ENCODE results near the gene BRCA1.
A peak's percentile ranks its signal among the peaks of the same experiment; 100 is the strongest.
"Not testable (repeated sequence)": the region's sequence is repeated elsewhere in the genome, so short reads cannot be mapped to it uniquely, and the experiment has no call there.

Gene BRCA1

DNA sequence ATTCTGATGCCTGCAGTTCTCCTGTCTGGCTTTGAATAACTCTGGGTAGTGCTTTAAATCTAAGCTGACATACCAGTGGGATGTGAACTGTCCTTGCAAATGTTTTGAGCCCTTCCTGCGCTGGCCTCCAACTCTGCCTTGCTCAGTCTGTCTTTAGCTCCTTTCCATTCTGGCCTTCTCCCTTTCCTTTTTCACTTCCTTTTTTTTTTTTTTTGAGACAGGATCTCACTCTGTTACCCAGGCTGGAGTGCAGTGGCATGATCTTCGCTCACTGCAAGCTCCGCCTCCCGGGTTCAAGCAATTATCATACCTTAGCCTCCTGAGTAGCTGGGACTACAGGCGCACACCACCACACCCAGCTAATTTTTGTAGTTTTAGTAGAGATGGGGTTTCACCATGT is 8.3 kb upstream of the BRCA1 start:
- WGBS, 2 experiments: 90 to 98% methylated on average over 5 of the region's 5 CpGs
- not testable (repeated sequence) for H3K9me3 ChIP-seq (ENCODE audit: control insufficient read depth, low read length); H3K36me3 ChIP-seq (ENCODE audit: control insufficient read depth, insufficient read depth, low read length); H3K27ac ChIP-seq (ENCODE audit: insufficient read depth, low read depth, low read length, poor library complexity, severe bottlenecking); H3K4me1 ChIP-seq (ENCODE audit: control insufficient read depth, insufficient read depth, low read length); H3K4me3 ChIP-seq (ENCODE audit: insufficient read depth, low read depth, low read length); H3K27me3 ChIP-seq (ENCODE audit: control insufficient read depth, insufficient read depth, low read length, poor library complexity, severe bottlenecking)

DNA sequence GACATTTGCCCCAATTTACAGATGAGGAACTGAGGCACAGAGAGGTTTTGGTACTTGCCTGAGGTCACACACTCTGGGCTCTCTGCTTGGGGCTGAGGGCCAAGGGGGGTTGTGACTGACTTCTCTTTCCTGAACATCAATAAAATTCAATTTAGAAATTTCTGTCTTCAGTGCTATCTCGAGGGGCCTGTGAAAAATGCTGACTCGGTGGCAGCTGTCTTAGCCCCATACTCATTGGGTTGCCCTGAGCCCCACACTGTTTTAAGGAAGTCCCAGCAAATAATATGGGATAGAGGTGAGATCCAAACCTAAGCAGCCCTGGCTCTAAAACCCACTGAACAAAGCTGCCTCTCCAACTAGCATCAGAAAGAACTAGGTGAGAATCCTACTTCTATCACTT is 7.0 kb upstream of the BRCA1 start:
- Histone ChIP-seq H3K4me3 (ENCODE audit: insufficient read depth, low read depth, low read length) (no peak overlapping the region), H3K27ac (ENCODE audit: insufficient read depth, low read depth, low read length, poor library complexity, severe bottlenecking) (no peak overlapping the region), H3K9me3 (ENCODE audit: control insufficient read depth, low read length) (no peaks in the 10 kb centered on the region), H3K27me3 (ENCODE audit: control insufficient read depth, insufficient read depth, low read length, poor library complexity, severe bottlenecking) (no peaks in the 10 kb centered on the region), H3K36me3 (ENCODE audit: control insufficient read depth, insufficient read depth, low read length) (no peaks in the 10 kb centered on the region), H3K4me1 (ENCODE audit: control insufficient read depth, insufficient read depth, low read length) (no peaks in the 10 kb centered on the region)
- 84 to 97% methylated on average over 2 of the region's 2 CpGs for WGBS, 2 experiments

DNA sequence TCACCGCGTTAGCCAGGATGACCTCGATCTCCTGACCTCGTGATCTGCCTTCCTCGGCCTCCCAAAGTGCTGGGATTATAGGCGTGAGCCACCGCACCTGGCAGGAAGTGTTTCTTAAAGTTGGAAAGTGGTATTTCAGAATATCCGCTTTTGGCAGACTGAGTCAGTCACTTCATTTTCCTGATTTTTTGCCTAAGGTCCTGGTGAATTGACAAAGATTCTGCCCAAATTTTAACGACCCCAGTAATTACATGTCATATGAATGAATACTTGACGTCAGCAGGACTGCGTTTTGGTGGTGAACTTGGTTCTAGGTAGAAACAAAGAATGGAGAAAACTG is 4.5 kb upstream of the BRCA1 start:
- Histone ChIP-seq H3K36me3 (ENCODE audit: control insufficient read depth, insufficient read depth, low read length) (no peaks in the 10 kb centered on the region), H3K27ac (ENCODE audit: insufficient read depth, low read depth, low read length, poor library complexity, severe bottlenecking) (no peak overlapping the region), H3K4me1 (ENCODE audit: control insufficient read depth, insufficient read depth, low read length) (no peaks in the 10 kb centered on the region), H3K27me3 (ENCODE audit: control insufficient read depth, insufficient read depth, low read length, poor library complexity, severe bottlenecking) (no peaks in the 10 kb centered on the region), H3K4me3 (ENCODE audit: insufficient read depth, low read depth, low read length) (no peak overlapping the region), H3K9me3 (ENCODE audit: control insufficient read depth, low read length) (no peaks in the 10 kb centered on the region)
- WGBS, 2 experiments: 95% methylated on average over 11 of the region's 11 CpGs

DNA sequence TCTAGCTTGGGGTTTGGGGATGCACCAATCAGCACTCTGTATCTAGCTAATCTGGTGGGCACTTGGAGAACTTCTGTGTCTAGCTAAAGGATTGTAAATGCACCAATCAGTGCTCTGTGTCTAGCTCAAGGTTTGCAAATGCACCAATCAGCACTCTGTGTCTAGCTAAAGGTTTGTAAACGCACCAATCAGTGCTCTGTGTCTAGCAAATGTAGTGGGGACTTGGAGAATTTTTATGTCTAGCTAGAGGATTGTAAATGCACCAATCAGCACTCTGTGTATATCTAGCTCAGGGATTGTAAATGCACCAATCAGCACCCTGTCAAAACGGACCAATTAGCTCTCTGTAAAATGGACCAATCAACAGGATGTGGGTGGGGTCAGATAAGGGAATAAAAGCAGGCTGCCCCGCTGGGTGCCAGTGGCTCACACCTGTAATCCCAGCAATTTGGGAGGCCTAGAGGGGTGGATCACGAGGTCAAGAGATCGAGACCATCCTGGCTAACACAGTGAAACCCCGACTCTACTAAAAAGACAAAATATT is 2.2 kb upstream of the BRCA1 start:
- H3K36me3 ChIP-seq (ENCODE audit: control insufficient read depth, insufficient read depth, low read length); H3K4me1 ChIP-seq (ENCODE audit: control insufficient read depth, insufficient read depth, low read length); H3K4me3 ChIP-seq (ENCODE audit: insufficient read depth, low read depth, low read length); H3K9me3 ChIP-seq (ENCODE audit: control insufficient read depth, low read length); H3K27me3 ChIP-seq (ENCODE audit: control insufficient read depth, insufficient read depth, low read length, poor library complexity, severe bottlenecking); H3K27ac ChIP-seq (ENCODE audit: insufficient read depth, low read depth, low read length, poor library complexity, severe bottlenecking): not testable (repeated sequence)
- WGBS, 2 experiments: 91 to 92% methylated on average over 6 of the region's 6 CpGs

DNA sequence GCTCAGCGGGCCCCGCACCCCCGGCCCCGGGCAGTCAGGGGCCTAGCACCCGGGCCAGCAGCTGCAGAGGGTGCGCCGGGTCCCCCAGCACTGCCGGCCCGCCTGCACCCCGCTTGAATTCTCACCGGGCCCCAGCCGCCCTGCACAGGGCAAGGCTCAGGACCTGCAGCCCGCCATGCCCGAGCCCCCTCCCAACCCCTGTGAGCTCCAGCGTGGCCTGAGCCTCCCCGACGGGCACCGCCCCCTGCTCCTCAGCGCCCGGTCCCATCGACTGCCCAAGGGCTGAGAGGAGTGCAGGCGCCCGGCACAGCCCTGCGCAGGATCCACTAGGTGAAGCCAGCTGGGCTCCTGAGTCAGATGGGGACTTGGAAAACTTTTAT is 1.7 kb upstream of the BRCA1 start:
- no peak overlapping the region for H3K27ac ChIP-seq (ENCODE audit: insufficient read depth, low read depth, low read length, poor library complexity, severe bottlenecking)
- H3K27me3 ChIP-seq (ENCODE audit: control insufficient read depth, insufficient read depth, low read length, poor library complexity, severe bottlenecking): no peaks in the 10 kb centered on the region
- no peak overlapping the region for H3K4me3 ChIP-seq (ENCODE audit: insufficient read depth, low read depth, low read length)
- no peaks in the 10 kb centered on the region for H3K36me3 ChIP-seq (ENCODE audit: control insufficient read depth, insufficient read depth, low read length)
- H3K9me3 ChIP-seq (ENCODE audit: control insufficient read depth, low read length): no peaks in the 10 kb centered on the region
- 96% methylated on average over 24 of the region's 24 CpGs for WGBS, 2 experiments
- no peaks in the 10 kb centered on the region for H3K4me1 ChIP-seq (ENCODE audit: control insufficient read depth, insufficient read depth, low read length)

DNA sequence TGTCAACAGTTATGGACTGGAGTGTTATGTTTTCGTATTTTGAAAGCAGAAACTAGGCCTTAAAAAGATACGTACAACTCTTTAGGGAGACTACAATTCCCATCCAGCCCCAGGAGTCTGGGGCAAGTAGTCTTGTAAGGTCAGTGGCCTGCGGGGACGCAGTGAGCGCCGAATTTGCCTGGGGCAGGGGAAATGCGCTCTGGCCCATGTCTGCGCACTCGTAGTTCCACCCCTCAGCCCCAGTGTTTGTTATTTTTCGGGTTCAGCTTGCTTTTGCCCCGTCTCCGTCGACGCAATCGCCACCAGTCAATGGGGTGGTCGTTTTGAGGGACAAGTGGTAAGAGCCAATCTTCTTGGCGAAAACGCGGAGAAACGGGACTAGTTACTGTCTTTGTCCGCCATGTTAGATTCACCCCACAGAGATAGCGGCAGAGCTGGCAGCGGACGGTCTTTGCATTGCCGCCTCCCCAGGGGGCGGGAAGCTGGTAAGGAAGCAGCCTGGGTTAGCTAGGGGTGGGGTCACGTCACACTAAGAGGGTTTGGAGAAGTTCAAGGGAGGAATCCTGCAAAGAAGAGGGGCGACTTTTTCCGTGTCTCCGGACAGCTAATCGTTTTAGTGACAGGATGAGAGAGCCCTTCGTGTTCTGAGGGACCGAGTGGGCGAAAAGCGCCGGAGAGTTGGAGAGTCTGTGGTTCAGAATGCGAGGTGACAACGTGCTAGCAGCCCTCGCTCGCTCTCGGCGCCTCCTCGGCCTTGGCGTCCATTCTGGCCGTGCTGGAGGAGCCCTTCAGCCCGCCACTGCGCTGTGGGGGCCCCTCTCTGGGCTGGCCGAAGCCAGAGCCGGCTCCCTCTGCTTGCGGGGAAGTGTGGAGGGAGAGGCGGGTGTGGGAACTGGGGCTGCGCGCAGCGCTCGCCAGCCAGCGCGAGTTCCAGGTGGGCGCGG is 1.1 kb upstream of the BRCA1 start:
- Histone ChIP-seq H3K4me3 (ENCODE audit: insufficient read depth, low read depth, low read length) (peak overlapping the region; percentile 87), H3K36me3 (ENCODE audit: control insufficient read depth, insufficient read depth, low read length) (no peaks in the 10 kb centered on the region), H3K27me3 (ENCODE audit: control insufficient read depth, insufficient read depth, low read length, poor library complexity, severe bottlenecking) (no peaks in the 10 kb centered on the region), H3K27ac (ENCODE audit: insufficient read depth, low read depth, low read length, poor library complexity, severe bottlenecking) (peak overlapping the region; percentile 74), H3K9me3 (ENCODE audit: control insufficient read depth, low read length) (no peaks in the 10 kb centered on the region), H3K4me1 (ENCODE audit: control insufficient read depth, insufficient read depth, low read length) (no peaks in the 10 kb centered on the region)
- WGBS, 2 experiments: 90% methylated on average over 59 of the region's 59 CpGs

DNA sequence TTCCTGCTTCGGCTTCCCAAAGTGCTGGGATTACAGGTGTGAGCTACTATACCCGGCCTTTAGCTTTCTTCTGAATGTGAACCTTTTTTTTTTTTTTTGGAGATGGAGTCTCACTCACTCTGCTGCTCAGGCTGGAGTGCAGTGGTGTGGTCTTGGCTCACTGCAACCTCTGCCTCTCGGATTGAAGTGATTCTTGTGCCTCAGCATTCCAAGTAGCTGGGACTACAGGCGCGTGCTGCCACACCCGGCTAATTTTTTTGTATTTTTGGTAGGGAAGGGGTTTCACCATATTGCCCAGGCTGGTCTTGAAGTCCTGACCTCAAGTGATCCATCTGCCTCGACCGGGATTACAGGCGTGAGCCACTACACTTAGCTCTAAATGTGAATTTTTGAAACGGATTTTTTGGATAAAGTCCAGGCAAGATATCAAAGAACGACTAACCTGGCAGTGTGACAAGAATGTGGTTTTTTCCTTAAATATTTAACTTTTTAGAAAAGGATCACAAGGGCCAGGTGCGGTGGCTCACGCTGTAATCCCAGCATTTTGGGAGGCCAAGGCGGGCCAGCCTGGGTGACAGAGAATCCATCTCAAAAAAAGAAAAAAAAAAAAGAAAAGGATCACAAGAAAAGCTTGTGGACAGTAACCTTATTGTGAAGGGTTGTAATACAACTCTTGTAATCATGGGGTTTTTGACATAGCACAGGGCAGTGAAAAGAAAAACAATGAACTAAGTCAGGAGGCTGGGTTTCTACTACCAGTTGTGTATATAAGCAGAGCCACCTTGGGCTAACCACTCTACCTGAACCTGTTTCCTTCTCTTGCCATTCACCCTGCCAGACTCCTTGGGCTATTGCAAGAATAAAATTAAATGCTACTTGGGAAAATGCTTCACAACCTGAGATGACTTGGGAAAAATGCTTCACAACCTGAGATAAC is 6.2 kb downstream of the BRCA1 start:
- H3K4me3 ChIP-seq (ENCODE audit: insufficient read depth, low read depth, low read length): no peak overlapping the region
- no peaks in the 10 kb centered on the region for H3K27me3 ChIP-seq (ENCODE audit: control insufficient read depth, insufficient read depth, low read length, poor library complexity, severe bottlenecking)
- WGBS, 2 experiments: 90 to 96% methylated on average over 14 of the region's 14 CpGs
- peaks cover 4% of the 10 kb centered on the region for H3K36me3 ChIP-seq (ENCODE audit: control insufficient read depth, insufficient read depth, low read length)
- H3K9me3 ChIP-seq (ENCODE audit: control insufficient read depth, low read length): no peaks in the 10 kb centered on the region
- H3K4me1 ChIP-seq (ENCODE audit: control insufficient read depth, insufficient read depth, low read length): no peaks in the 10 kb centered on the region
- H3K27ac ChIP-seq (ENCODE audit: insufficient read depth, low read depth, low read length, poor library complexity, severe bottlenecking): no peak overlapping the region

DNA sequence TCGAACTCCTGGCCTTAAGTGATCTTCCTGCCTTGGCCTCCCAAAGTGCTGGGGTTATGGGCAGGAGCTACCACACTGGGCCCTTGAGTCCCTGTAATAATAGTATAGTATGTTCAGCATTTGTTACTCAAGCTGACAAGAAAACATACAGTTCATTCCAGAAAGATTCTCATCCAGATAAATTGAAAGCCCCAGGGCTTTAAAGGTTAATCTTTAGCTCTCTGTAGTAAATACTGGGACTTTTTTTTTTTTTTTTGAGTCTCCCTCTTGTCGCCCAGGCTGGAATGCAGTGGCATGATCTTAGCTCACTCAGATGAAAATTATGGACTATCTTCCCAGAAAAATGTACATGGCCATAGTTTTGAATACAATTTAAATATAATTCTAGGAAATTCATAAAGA is 11.0 kb downstream of the BRCA1 start:
- Histone ChIP-seq H3K36me3 (ENCODE audit: control insufficient read depth, insufficient read depth, low read length) (peaks cover 4% of the 10 kb centered on the region), H3K4me3 (ENCODE audit: insufficient read depth, low read depth, low read length) (no peak overlapping the region), H3K9me3 (ENCODE audit: control insufficient read depth, low read length) (no peaks in the 10 kb centered on the region), H3K27me3 (ENCODE audit: control insufficient read depth, insufficient read depth, low read length, poor library complexity, severe bottlenecking) (no peaks in the 10 kb centered on the region), H3K27ac (ENCODE audit: insufficient read depth, low read depth, low read length, poor library complexity, severe bottlenecking) (no peak overlapping the region), H3K4me1 (ENCODE audit: control insufficient read depth, insufficient read depth, low read length) (no peaks in the 10 kb centered on the region)
- WGBS, 2 experiments: 91 to 92% methylated on average over 1 of the region's 2 CpGs

DNA sequence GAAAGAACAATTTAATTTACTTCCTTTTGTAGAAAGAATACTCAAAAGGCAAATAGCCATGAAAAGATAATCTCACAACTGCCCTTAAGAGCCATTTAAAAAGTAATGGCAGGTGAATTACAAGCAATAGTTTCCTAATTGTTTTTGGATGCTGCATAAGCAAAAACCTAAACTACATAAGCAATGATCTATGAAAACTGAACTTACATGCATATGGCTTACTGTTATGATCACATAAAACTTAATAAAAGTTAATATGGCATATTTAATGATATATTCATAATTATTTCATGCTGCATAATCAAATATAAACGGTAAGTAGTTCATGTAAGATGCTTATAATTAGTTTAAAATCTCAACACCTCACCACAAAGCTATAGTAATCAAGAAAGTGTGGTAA is 18.6 kb downstream of the BRCA1 start:
- no peaks in the 10 kb centered on the region for H3K9me3 ChIP-seq (ENCODE audit: control insufficient read depth, low read length)
- no peaks in the 10 kb centered on the region for H3K4me1 ChIP-seq (ENCODE audit: control insufficient read depth, insufficient read depth, low read length)
- H3K27ac ChIP-seq (ENCODE audit: insufficient read depth, low read depth, low read length, poor library complexity, severe bottlenecking): no peak overlapping the region
- WGBS, 2 experiments: no CpG with 5 or more reads among the region's 1 CpG
- H3K4me3 ChIP-seq (ENCODE audit: insufficient read depth, low read depth, low read length): no peak overlapping the region
- H3K27me3 ChIP-seq (ENCODE audit: control insufficient read depth, insufficient read depth, low read length, poor library complexity, severe bottlenecking): no peaks in the 10 kb centered on the region
- peaks cover 28% of the 10 kb centered on the region for H3K36me3 ChIP-seq (ENCODE audit: control insufficient read depth, insufficient read depth, low read length)

DNA sequence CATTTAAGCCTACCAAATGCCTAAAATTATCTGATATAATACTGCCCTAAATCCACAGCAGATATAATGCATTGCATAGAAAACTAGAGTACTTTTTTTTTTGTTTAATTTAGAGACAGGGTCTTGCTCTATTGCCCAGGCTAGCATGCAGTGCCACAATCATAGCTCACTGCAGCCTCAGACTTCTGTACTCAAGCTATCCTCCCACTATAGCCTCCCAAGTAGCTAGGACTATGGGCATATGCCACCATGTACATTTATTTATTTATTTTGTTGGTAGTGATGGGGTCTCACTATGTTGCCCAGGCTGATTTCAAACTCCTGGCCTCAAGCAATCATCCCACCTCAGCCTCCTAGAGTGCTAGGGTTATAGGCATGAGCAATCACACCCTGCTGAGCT is 20.0 kb downstream of the BRCA1 start:
- H3K36me3 ChIP-seq (ENCODE audit: control insufficient read depth, insufficient read depth, low read length): peaks cover 32% of the 10 kb centered on the region
- H3K9me3 ChIP-seq (ENCODE audit: control insufficient read depth, low read length): no peaks in the 10 kb centered on the region
- H3K27ac ChIP-seq (ENCODE audit: insufficient read depth, low read depth, low read length, poor library complexity, severe bottlenecking): no peak overlapping the region
- no peaks in the 10 kb centered on the region for H3K27me3 ChIP-seq (ENCODE audit: control insufficient read depth, insufficient read depth, low read length, poor library complexity, severe bottlenecking)
- no peaks in the 10 kb centered on the region for H3K4me1 ChIP-seq (ENCODE audit: control insufficient read depth, insufficient read depth, low read length)
- H3K4me3 ChIP-seq (ENCODE audit: insufficient read depth, low read depth, low read length): no peak overlapping the region

Data from ectodermal cell (in vitro differentiated cells).